Sigmoid colon (tissue), 7 donors: ENCODE results near the gene HAPLN3. TPM values are rescaled to one million over a fixed set of nuclear protein-coding genes. Genes with fewer than 3 reads are reported as not detected.

Experiments used
- DNase-seq: peaks from one replicate; pipeline ENCODE4 v3.0.0-alpha.2; 2019
- H3K27ac ChIP-seq, 4 donors: fragments of 200-600 bp; sonication (generic); one replicate each; pipeline ENCODE4 v1.5.1; 2016 to 2019; ENCODE audit warnings: mild to moderate bottlenecking in 1 of 4
- H3K27me3 ChIP-seq, 3 donors: fragments of 200-600 bp; sonication (generic); one replicate each; pipeline ENCODE4 v1.5.1; 2019; ENCODE audit warnings: mild to moderate bottlenecking in 1 of 3
- H3K36me3 ChIP-seq, 4 donors: fragments of 200-600 bp; sonication (generic); one replicate each; pipeline ENCODE4 v1.5.1; 2016 to 2019
- H3K4me1 ChIP-seq, 4 donors: fragments of 200-600 bp; sonication (generic); one replicate each; pipeline ENCODE4 v1.5.1; 2017 to 2019
- H3K4me3 ChIP-seq, 4 donors: fragments of 200-600 bp; sonication (generic); one replicate each; pipeline ENCODE4 v1.5.1; 2017 to 2019; ENCODE audit warnings: mild to moderate bottlenecking in 2 of 4, moderate library complexity in 1 of 4
- H3K9me3 ChIP-seq, 4 donors: fragments of 200-600 bp in 3 of 4; sonication (generic) in 3 of 4; one replicate each; pipeline versions ENCODE4 v1.5.1 to v1.6.1; 2013 to 2019
- EP300 ChIP-seq, 4 donors: sonication (generic); formaldehyde crosslinking; IDR thresholded peaks; one replicate each; pipeline ENCODE4 v1.6.1; 2017; ENCODE audit warnings: antibody characterized with exemption in 4 of 4
- POLR2A ChIP-seq, 2 donors: fragments of 450-650 bp; IDR thresholded peaks; one replicate each; pipeline ENCODE4 v1.6.1; 2016; ENCODE audit warnings: antibody characterized with exemption in 2 of 2, mild to moderate bottlenecking in 2 of 2, moderate library complexity in 2 of 2
- POLR2AphosphoS5 ChIP-seq, 4 donors: sonication (generic); formaldehyde crosslinking; IDR thresholded peaks; one replicate each; pipeline ENCODE4 v1.6.1; 2017; ENCODE audit warnings: antibody characterized with exemption in 4 of 4
- WGBS, 2 donors: extraction: QIAGEN DNeasy Blood & Tissue Kit; methylation state at CpG; one replicate each; pipeline ENCODE4 v1.1.7; 2013; 5-methylcytosine and 5-hydroxymethylcytosine counted together
- intact Hi-C: fragments of 100-400 bp; cut with DNase I; formaldehyde crosslinking; loops from one replicate; pipeline ENCODE4 v1.15.1; 2023
- polyA plus RNA-seq, 3 donors: library from polyadenylated mRNA; stranded (reverse); fragments of 200-250 nt; gene quantifications; one replicate each; pipeline ENCODE4 v1.2.3, GENCODE V29; 2013
- total RNA-seq, 4 donors: library from RNA; depleted of rRNA; stranded (reverse); fragments of >200 nt; gene quantifications; one replicate each; pipeline ENCODE4 v1.1.0, GENCODE V29; 2016
- TF ChIP-seq, protein P1 (sequence below), 4 experiments: fragments of 450-650 bp in 3 of 4; fragments of 200-600 bp in 1 of 4; IDR thresholded peaks; one replicate each; pipeline ENCODE4 v1.5.1; 2016 to 2019; ENCODE audit warnings: antibody characterized with exemption in 4 of 4, mild to moderate bottlenecking in 3 of 4, moderate library complexity in 2 of 4
- donor health status: healthy with polysubstance abuse.
- donor health status: Bipolar disorder and iron deficiency.
- donor health status: healthy.

HAPLN3 gene
- total and polyA plus RNA-seq, 7 donors, result 0.60 to 20.9 (median 4.2) TPM; not detected in 1

DNA sequence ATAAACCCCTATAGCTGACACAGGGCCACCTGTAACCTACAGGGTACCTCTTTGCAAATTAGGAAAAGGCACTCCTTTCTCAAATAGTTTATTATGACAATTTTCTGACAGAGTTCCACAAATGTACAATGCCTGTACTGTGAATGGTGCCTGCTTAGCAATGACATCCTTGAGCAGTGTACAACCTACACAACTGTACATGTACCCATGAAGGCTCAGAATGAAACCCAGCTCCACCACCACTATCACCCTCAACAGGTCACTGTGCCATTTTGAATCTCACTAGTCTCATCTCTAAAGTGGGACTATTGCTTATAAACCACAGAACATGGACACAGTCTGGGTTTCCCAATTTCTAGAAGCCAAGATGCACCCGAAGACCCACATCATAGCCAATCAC lies 10.8 kb upstream of the HAPLN3 start:
- intact Hi-C loops, result no loop called here
- Histone ChIP-seq H3K27me3 (no peaks in the 10 kb centered on the region), H3K9me3 (no peaks in the 10 kb centered on the region), H3K4me3 (no peak overlapping the region), H3K27ac (no peak overlapping the region), H3K4me1 (peaks cover 0 to 15% (median 7%) of the 10 kb centered on the region in 4 donors), H3K36me3 (peaks cover 0 to 44% (median 0%) of the 10 kb centered on the region in 4 donors)
- no peak for TF ChIP-seq POLR2AphosphoS5 (IDR thresholded peaks at IDR 0.05)
- TF ChIP-seq, protein P1, sequence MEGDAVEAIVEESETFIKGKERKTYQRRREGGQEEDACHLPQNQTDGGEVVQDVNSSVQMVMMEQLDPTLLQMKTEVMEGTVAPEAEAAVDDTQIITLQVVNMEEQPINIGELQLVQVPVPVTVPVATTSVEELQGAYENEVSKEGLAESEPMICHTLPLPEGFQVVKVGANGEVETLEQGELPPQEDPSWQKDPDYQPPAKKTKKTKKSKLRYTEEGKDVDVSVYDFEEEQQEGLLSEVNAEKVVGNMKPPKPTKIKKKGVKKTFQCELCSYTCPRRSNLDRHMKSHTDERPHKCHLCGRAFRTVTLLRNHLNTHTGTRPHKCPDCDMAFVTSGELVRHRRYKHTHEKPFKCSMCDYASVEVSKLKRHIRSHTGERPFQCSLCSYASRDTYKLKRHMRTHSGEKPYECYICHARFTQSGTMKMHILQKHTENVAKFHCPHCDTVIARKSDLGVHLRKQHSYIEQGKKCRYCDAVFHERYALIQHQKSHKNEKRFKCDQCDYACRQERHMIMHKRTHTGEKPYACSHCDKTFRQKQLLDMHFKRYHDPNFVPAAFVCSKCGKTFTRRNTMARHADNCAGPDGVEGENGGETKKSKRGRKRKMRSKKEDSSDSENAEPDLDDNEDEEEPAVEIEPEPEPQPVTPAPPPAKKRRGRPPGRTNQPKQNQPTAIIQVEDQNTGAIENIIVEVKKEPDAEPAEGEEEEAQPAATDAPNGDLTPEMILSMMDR (IDR thresholded peaks at IDR 0.05), result no peak
- no peak for TF ChIP-seq POLR2A (IDR thresholded peaks at IDR 0.05)
- no peak for TF ChIP-seq EP300 (IDR thresholded peaks at IDR 0.05)
- WGBS, 2 donors, result 93 to 96% methylated on average over 1 of the region's 1 CpG
- DNase-seq, result no peak

DNA sequence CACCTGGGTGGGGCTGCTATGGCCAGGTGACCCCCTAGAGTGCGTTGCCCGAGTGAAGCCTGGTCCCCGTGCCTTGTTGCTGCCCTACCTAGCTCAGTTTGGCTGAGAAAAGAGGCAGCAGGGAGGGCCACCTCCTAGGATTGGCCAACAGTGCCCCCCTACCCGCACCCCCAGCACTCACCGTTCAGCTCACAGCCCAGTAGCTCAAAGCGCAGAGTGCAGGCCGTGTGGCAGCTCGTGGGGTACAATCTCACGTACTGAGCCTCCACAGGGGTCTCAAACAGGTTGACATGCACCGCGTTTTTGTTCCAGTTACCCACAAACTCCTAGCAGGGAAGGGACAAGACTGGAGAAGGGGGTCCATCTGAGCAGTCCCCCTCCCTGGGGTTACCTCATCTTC lies 10.2 kb upstream of the HAPLN3 start:
- TF ChIP-seq POLR2AphosphoS5 (IDR thresholded peaks at IDR 0.05), result no peak
- no peak for TF ChIP-seq POLR2A (IDR thresholded peaks at IDR 0.05)
- TF ChIP-seq, protein P1 (IDR thresholded peaks at IDR 0.05), result no peak
- TF ChIP-seq EP300 (IDR thresholded peaks at IDR 0.05), result no peak
- DNase-seq, result peak; percentile 55
- Histone ChIP-seq H3K27me3 (no peaks in the 10 kb centered on the region), H3K9me3 (no peaks in the 10 kb centered on the region), H3K4me3 (no peak overlapping the region), H3K4me1 (peaks cover 0 to 15% (median 7%) of the 10 kb centered on the region in 4 donors), H3K36me3 (peaks cover 0 to 44% (median 0%) of the 10 kb centered on the region in 4 donors), H3K27ac (peak overlapping the region in 1 of 4 donors; percentile 33)
- intact Hi-C loops, result no loop called here
- WGBS, 2 donors, result 81 to 87% methylated on average over 11 of the region's 11 CpGs

DNA sequence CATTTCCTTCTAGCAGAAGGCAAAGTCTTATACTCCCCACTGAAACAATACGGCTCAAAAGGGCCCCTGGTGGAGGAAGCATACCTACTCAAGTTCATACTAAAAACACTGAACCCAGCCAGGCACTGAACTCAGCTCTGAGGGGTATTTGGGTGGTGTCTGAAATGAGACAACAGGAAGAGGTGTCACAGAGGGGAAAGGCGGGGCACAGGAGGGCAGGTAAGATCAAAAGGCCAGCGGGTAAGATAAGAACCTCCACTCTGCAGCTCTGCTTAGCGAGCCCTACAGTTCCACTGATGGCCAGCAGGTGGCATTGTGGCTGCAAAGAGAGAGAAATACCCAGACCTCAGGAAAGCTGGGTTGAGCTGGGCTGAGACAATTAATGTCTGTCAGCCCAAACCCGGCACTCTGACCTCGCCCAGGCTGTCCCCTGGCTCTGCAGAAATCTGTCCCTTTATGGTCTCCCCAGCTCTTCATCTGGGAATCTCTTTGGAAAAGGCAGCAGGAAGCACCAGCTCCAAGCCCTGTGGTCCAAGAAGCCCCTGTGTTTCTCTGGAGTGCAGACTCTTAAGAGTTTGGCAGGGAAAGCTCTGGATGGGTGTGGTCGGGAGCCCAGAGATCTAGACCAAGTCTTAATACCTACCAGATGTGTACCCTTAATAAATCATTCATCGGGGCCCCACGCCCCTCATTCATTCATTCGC lies 9.4 kb upstream of the HAPLN3 start:
- H3K9me3 ChIP-seq, result no peaks in the 10 kb centered on the region
- TF ChIP-seq, protein P1 (IDR thresholded peaks at IDR 0.05), result peak; percentile 80 to 100 (median 92)
- TF ChIP-seq POLR2A (IDR thresholded peaks at IDR 0.05) (no peak), POLR2AphosphoS5 (IDR thresholded peaks at IDR 0.05) (no peak), EP300 (IDR thresholded peaks at IDR 0.05) (no peak)
- no peaks in the 10 kb centered on the region for H3K27me3 ChIP-seq
- no peak overlapping the region for H3K4me3 ChIP-seq
- intact Hi-C loops, result loop anchor here (1.0 kb wide), 1 partner anchor 113 kb away; no protein-coding TSS in a partner anchor
- peaks cover 0 to 15% (median 7%) of the 10 kb centered on the region in 4 donors for H3K4me1 ChIP-seq
- 6 to 26% methylated on average over 10 of the region's 10 CpGs for WGBS, 2 donors
- H3K27ac ChIP-seq, result peak overlapping the region in 1 of 4 donors; percentile 33
- H3K36me3 ChIP-seq, result peaks cover 0 to 43% (median 0%) of the 10 kb centered on the region in 4 donors
- DNase-seq, result peak; percentile 83

DNA sequence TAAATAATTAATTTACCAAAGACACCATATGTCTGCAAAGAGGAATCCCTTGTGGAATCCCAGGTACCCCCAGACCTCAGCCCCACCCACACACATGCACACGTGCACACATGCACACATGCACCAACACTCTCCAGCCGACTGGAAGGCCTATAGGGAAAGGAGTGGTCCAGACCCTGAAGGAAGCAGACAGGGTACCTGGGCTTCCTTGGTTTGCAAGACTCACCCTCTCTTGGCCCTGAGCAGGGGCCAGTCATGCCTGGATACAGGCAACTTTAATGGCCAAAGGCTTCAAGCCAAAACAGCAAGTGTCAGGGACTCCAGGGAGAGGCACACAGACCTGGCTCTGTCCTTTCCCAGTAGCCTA lies 8.9 kb upstream of the HAPLN3 start:
- Histone ChIP-seq H3K4me3 (no peak overlapping the region), H3K9me3 (no peaks in the 10 kb centered on the region), H3K36me3 (peaks cover 0 to 38% (median 0%) of the 10 kb centered on the region in 4 donors), H3K27me3 (no peaks in the 10 kb centered on the region), H3K4me1 (peaks cover 0 to 11% (median 7%) of the 10 kb centered on the region in 4 donors), H3K27ac (peak overlapping the region in 1 of 4 donors; percentile 33)
- intact Hi-C loops, result loop anchor here (1.0 kb wide), 1 partner anchor 113 kb away; no protein-coding TSS in a partner anchor
- DNase-seq, result peak; percentile 46
- TF ChIP-seq EP300 (IDR thresholded peaks at IDR 0.05) (no peak), POLR2AphosphoS5 (IDR thresholded peaks at IDR 0.05) (no peak), POLR2A (IDR thresholded peaks at IDR 0.05) (no peak)
- TF ChIP-seq, protein P1 (IDR thresholded peaks at IDR 0.05), result no peak
- WGBS, 2 donors, result 46 to 68% methylated on average over 2 of the region's 2 CpGs
